ENCODE results near the gene METTL5. TPM values are rescaled to one million over a fixed set of nuclear protein-coding genes. Genes with fewer than 3 reads are reported as not detected.
"Not testable (repeated sequence)": the region's sequence is repeated elsewhere in the genome, so short reads cannot be mapped to it uniquely, and the experiment has no call there.

Gene METTL5
- total RNA-seq, 1 donor from 2014 or later, result 44.2 TPM

DNA sequence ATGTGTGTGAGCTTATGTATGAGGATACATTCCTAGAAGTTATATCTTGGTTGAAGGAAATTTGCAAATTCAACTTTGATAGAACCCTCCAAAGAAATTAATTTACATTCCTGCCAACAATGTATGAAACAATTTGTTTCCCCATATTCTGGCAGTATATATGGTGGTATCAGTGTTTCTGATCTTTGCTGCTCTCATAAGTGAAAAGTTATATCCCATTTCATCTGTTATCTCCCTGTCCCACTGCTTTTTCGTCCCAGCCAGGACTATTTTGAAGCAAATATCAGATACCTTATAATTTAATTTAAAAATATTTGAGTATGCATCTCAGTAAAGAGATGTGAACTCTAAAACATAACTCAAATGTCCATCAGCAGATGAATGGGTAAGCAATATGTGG lies 9.7 kb upstream of the METTL5 start:
- DNase-seq (ENCODE audit: low read depth, low spot score), result no peak

DNA sequence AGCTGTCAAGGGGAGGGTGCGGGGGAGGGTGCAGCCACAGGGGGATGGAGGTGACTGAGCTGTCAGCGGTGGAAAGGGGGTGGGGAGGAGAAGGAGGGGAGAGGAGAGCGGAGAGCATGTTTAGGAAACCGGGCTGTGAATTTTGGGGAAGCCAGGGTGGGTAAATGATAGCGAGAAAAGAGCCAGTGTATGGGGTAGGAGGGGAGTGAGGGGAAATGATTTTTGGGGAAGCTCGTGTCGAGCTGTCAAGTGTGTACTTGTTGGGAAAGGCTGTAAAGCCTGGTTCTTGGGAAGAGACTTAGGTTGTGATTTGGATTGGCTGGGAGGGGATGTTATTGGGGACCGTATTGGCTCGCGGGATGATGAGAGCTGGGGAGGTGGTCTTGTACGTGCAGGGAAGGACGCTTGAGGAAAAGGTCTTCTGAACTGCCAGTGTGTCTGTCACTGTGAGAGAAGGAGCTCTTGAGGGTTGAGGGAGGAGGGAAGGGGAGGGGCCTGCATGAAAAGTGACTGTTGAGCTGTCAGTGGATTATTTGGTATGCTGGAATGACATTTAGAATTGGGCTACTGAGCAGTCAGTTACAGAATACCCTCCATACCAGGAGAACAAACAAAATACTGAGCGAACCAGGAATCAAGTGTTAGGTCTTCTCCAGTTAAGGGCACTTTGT lies 3.6 kb upstream of the METTL5 start:
- no peak for DNase-seq (ENCODE audit: low read depth, low spot score)

DNA sequence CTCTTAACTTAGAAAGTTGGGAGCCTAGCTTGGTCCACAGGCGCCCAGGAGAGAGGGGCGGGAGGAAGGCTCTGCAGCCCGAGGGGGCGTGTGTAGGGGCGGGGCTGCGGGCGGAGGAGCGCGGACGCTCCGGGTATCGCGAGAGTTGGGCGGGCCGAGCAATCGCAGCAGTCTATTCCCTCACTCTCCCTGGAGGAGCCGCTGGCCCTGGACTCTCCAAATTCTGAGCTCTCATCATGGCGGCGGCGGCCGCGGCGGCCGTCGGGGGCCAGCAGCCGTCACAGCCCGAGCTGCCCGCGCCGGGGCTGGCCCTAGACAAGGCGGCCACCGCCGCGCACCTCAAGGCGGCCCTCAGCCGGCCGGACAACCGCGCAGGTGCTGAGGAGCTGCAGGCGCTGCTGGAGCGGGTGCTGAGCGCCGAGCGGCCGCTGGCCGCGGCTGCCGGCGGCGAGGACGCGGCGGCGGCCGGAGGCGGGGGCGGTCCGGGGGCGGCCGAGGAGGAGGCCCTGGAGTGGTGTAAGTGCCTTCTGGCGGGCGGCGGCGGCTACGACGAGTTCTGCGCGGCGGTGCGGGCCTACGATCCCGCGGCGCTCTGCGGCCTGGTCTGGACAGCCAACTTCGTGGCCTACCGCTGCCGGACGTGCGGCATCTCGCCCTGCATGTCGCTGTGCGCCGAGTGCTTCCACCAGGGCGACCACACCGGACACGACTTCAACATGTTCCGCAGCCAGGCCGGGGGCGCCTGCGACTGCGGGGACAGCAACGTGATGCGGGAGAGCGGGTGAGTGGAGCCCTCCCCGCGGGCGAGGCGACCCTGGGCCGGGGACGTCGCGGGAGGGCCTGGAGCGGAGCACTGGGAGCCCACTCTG lies 2.8 kb upstream of the METTL5 start, which contains the start of gene UBR3:
TSS of gene UBR3 (plus strand) at position 183 of the 869 bp plus-strand sequence. CDS start at position 237, 54 bp downstream.
- peak; percentile 78 for DNase-seq (ENCODE audit: low read depth, low spot score)

DNA sequence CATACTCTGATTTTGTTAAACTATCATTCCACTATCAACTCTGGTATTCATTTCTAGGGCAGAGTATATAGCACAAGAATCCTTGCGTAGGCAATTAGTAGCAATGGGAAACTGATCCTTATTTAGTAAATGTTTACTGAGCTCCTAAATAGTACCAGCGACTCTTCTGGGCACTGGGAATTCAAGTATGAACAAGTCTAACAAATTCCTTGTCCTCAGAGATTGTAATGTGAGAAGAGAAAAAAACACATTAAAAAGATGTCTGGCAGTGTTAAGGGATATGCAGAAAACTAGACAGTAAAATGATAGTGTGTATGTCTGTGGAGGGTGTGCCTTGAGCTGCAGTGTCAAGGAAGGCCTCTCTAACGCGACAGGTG lies 721 bp downstream of the METTL5 start:
- DNase-seq (ENCODE audit: low read depth, low spot score), result no peak

DNA sequence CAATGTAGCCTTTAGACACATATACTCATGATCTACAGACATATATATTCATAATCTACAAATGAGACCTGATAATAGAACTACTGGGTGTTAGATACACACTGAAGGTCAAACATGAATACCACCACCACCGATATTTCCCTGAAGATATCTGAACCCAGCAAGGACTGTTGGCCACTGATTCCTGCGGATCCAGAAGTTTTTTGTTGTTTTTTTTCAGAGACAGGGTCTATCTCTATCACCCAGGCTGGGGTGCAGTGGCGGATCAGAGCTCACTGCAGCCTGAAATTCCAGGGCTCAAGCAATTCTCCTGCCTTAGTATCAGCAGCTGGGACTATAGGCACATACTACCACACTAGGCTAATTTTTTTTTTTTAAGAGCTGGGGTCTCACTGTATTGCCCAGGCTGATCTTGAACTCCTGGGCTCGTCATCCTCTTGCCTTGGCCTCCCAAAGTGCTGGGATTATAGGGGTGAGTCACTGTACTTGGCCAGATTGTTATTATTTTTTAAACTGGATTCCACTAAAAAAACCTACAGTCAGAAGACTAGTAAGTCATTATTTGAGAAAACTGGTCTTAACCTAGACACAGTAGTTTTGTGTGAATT lies 1.8 kb downstream of the METTL5 start:
- DNase-seq (ENCODE audit: low read depth, low spot score), result no peak

DNA sequence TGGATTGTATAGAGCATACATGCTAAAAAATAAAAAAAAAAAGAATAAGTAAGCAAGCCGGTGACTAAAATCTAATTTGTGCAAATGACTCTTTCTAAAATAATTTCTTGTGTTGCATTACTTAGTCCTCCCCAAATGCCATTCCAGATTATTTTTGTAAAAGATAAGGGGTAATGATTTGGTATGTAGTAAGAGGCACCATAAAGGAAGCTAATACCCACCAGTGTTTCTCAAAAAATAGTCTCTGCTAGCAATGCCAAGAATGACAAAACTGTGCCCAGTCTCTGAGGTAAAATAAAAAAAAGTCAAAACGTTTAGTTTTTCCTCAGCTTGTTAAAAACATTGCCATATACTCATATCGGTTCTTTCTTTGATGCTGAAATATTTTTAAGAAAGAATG lies 2.7 kb downstream of the METTL5 start:
- DNase-seq (ENCODE audit: low read depth, low spot score), result no peak

DNA sequence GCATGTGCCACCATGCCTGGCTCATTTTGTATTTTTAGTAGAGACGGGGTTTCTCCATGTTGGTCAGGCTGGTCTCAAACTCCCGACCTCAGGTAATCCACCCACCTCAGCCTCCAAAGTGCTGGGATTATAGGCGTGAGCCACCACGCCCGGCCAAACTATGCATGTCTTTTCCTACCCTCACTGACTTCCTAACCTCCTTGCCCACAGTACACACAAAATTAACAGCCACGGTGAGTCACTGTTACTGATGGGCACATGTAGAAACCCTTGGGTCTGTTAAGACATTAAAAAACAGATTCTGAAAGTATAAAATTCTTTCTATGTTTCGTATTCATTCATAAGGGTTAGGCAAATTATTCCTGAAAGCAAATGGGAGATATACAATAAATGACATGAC lies 4.6 kb downstream of the METTL5 start:
- not testable (repeated sequence) for DNase-seq (ENCODE audit: low read depth, low spot score)

DNA sequence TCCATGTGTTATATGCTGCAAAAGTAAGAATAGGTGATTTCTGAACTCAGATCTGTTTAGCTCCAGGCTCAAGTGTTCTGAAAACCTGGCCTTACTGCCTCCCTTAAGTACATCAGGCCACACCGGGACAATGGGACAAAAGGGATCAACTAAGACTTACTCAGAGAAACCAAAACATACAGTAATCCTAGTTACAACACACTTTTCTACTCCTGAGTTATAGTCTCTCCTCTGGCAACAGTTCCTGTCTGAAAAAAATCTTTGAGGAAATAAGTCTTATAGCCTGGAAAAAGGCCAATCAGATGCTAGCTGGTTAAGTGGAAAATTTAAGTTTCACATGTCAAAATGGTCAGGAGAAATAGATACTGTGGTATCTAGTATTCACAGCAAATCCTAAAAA lies 5.6 kb downstream of the METTL5 start:
- no peak for DNase-seq (ENCODE audit: low read depth, low spot score)

DNA sequence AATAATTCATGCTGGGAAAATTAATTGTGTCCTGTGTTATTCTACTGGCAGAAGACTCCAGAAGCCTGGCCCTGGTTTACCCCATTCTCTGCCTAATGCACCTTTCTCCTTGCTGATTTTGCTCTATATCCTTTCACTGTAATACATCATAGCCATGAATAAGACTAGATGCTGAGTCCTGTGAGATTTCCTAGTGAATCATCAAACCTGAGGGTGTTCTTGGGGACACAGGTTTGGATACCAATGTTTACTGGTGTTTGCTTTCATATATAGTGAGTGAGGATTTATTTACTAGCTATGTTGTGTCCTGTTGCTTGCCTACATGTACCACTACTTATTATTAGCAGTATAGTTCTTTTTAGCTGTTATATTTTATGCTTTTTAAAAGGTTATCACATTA lies 6.5 kb downstream of the METTL5 start:
- no peak for DNase-seq (ENCODE audit: low read depth, low spot score)

DNA sequence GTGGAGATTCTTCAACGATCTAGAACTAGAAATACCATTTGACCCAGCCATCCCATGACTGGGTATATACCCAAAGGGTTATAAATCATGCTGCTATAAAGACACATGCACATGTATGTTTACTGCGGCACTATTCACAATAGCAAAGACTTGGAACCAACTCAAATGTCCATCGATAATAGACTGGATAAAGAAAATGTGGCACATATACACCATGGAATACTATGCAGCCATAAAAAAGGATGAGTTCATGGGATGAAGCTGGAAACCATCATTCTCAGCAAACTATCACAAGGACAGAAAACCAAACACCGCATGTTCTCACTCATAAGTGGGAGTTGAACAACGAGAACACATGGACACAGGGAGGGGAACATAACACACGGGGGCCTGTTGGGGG lies 7.3 kb downstream of the METTL5 start:
- DNase-seq (ENCODE audit: low read depth, low spot score), result not testable (repeated sequence)

DNA sequence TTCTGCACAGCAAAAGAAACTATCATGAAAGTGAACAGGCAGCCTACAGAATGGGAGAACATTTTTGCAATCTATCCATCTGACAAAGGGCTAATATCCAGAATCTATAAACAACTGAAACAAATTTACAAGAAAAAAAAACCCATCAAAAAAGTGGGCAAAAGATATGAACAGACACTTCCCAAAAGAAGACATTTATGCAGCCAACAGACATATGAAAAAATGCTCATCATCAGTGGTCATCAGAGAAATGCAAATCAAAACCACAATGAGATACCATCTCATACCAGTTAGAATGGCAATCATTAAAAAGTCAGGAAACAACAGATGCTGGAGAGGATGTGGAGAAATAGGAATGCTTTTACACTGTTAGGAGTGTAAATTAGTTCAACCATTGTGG lies 7.7 kb downstream of the METTL5 start:
- DNase-seq (ENCODE audit: low read depth, low spot score), result not testable (repeated sequence)

DNA sequence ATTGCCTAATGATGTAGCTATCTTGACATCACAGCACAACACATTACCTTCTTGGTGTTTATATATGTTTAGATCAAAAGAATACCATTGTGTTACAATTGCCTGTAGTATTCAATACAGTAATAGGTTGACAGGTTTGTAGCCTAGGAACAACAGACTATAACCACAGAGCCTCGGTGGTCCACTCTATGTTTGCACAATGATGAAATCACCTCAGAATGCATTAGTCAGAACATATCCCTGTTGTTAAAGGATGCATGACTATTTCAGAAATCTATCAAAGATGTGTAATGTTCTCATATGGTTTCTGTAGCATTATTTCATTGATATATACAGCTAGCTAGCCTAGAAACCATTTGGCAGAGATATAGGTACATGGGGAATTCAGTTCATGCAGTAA lies 8.9 kb downstream of the METTL5 start:
- no peak for DNase-seq (ENCODE audit: low read depth, low spot score)

DNA sequence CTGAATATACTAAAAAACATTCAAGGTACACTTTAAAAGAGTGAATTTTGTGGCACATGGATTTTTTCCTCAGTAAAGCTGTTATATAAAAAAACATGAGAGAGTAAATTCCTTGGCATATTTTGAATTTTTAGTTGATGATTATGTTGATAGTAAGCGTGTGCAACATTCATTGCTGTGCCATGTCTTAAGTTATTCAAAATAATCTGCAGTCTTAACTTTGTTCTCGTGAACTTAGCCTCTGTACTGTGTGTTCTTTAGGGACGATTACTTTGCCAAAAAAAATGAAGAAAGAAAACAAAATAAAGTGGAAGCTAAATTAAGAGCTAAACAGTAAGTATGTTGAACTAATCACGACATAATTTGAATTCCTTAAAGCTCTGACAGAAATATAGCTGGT lies 16.5 kb downstream of the METTL5 start:
- DNase-seq (ENCODE audit: low read depth, low spot score), result no peak

DNA sequence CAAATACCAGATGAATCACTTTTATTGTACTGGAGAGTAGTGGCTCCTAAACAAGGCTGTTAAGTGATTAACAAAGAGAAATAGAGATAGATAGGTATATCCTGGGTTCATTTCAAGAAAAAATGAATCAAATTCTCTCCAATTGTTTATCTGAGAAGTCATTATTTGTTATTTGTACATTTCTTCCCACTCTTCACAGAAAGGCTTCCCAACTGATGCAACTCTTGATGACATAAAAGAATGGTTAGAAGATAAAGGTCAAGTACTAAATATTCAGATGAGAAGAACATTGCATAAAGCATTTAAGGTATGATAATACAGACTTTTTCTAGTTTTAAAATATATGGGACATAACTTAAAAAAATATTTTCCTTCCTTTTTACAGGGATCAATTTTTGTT lies 18.1 kb downstream of the METTL5 start:
- DNase-seq (ENCODE audit: low read depth, low spot score), result no peak

DNA sequence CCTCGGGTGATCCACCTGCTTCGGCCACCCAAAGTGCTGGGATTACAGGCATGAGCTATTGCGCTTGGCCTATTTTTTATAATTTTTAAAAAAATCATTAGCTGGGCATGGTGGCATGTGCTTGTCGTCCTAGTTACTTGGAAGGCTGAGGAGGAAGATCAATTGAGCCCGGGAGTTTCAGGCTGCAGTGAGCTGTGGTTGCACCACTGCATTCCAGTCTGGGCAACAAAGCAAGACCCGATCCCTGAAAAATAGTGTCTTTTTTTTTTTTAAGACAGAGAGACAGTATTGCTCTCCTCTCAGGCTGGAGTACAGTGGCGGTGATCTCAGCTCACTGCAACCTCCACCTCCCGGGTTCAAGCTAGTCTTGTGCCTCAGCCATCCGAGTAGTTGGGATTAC lies 21.2 kb downstream of the METTL5 start:
- no peak for DNase-seq (ENCODE audit: low read depth, low spot score)

DNA sequence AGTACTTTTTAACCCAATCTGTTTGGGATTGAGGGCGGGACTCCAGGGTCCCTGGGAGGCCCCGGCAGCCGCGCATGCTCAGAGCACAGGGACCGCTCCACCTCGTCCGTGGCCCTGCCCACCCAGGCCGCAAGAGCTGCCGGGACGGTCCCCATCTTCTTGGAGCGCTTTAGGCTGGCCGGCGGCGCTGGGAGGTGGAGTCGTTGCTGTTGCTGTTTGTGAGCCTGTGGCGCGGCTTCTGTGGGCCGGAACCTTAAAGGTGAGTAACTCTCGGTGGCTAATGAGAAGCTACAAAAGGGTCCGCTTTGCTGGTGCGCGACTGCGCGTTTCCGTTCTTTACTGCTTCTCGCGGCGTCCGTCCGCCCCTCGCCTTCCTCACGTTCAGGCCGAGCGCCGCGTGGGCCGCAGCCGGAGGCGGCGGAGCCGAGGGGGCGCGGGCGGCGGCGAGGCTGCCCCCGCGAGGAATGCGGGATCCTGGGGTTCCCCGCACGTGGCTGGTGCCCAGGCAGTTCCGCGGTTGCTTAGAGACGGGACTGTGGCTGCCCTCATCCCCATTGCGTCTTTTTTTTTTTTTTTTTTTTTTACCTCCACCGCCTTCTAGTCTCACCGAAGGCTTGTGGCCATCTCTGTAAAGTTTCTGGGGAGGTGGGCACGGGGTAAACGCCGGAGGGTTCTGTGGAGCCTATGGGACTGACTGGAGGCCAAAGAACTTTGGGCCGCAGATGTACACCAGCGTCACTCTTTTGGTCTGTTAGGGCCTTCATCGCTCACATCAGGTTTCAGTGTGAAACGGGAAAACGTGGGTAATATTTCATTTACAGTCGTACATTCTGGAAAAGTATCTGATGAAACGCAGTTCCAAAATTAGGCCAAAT lies 25.8 kb downstream of the METTL5 start, which contains the start of gene SSB:
TSS of gene SSB (plus strand) at position 154 of the 875 bp plus-strand sequence. CDS start 2,090 bp downstream, outside the sequence.
- DNase-seq (ENCODE audit: low read depth, low spot score), result peak; percentile 51

DNA sequence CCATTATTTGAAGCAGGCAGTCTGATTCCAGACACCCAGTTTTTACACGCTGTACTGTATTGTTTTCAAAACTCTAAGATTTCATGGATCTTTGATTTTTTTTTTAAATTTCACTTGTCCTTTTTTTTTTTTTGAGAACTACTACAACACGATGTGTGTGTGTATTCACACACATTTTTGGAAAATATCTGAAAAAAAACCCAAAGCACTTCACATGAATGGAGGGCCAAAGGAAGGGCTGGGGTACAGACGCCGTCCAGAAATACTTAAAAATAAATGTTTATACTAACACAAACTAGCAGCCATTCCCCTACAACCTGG lies 26.3 kb downstream of the METTL5 start:
- no peak for DNase-seq (ENCODE audit: low read depth, low spot score)

DNA sequence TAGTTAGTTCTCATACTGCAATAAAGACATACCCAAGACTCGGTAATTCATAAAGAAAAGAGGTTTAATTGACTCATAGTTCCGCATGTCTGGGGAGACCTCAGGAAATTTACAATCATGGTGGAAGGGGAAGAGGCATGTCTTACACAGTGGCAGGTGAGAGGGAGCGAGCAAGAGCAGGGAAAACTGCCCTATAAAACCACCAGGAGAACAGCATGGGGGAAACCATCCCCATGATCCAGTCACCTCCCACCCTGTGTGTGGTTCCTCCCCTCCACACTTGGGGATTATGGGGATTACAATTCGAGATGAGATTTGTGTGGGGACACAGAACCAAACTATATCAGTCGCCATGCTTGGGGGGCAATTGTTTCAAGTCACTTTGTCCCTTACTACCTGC lies 27.1 kb downstream of the METTL5 start:
- no peak for DNase-seq (ENCODE audit: low read depth, low spot score)

DNA sequence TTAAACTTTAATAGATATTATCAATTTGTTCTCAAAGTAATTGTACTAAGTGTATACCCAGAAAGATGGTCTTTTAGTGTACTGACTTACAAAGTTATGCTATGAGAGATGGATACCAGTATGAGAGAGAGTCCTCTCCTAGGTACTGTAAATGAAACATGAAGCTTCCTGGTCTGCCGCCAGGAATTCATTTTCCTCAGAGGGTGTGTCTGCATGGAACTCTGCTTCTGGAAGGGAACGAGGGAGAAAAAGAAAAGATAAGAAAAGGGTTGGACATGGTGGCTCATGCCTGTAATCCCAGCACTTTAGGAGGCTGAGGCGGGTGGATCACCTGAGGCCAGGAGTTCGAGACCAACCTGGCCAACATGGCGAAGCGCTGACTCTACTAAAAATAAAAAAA lies 28.3 kb downstream of the METTL5 start:
- no peak for DNase-seq (ENCODE audit: low read depth, low spot score)

DNA sequence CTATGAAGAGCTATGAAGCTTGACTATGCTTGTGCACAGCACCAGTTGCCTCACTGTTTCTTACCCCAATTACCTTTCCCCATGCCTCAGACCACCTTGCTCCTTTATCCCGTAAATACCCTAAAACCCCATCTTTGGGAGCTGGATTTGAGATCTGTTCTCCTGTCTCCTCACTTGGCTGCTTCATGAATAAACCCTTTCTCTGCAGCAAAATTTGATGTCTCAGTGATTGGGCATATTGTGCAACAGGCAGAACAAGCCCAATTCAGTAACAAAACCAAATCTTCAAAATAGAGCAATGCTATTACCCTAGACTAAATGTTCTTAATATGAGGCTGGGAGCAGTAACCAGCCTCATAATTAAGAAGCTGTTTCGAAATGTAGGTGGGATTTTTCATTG lies 29.5 kb downstream of the METTL5 start:
- DNase-seq (ENCODE audit: low read depth, low spot score), result no peak

DNA sequence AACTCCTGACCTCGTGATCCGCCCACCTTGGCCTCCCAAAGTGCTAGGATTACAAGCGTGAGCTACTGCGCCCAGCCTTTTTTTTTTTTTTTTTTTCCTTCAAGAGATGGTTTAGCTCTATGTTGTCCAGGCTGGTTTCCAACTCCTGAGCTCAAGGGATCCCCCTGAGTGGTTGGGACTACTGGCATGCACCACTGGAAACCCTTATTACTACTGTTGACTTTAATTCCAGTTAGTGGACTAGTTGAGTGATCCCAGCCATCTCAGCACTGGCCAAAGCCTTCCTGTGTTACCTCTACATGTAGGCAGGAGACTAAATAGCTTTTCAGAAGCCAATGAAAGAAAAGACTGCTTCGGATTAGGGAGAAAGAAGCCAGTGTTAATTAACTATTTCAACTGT lies 34.1 kb downstream of the METTL5 start:
- DNase-seq (ENCODE audit: low read depth, low spot score), result no peak

DNA sequence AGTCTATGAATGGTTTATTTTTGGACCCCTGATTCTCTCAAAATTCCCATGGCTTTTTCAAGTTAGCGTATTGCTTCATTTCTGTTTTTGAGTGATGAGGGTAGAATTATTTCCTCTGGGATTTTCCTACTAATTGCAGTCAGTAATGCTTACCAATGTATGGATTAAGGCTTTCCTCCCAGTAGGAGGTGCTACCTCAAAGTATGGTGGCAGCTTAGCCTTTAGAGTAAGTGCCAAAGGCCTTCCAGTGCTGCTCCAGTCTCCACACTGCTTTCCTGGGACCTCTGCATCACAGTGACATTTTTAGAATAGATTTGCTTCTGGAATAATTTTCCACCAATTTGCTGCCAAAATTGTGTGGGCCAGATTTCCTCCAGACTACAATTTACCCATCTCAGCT lies 42.2 kb downstream of the METTL5 start:
- DNase-seq (ENCODE audit: low read depth, low spot score), result no peak
